GM21526 (cell line): Measurements from ENCODE around the gene OR51B5.
A peak's percentile ranks its signal among the peaks of the same experiment; 100 is the strongest.
"Not testable (repeated sequence)": the region's sequence is repeated elsewhere in the genome, so short reads cannot be mapped to it uniquely, and the experiment has no call there.

Experiments
- ATAC-seq: cut with Tn5 transposase; IDR thresholded peaks from one replicate; pipeline ENCODE4 v1.9.1; 2021; ENCODE audit warnings: moderate library complexity; ENCODE audit not compliant: unreplicated experiment, low FRiP score

OR51B5 gene, protein sequence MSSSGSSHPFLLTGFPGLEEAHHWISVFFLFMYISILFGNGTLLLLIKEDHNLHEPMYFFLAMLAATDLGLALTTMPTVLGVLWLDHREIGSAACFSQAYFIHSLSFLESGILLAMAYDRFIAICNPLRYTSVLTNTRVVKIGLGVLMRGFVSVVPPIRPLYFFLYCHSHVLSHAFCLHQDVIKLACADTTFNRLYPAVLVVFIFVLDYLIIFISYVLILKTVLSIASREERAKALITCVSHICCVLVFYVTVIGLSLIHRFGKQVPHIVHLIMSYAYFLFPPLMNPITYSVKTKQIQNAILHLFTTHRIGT

DNA sequence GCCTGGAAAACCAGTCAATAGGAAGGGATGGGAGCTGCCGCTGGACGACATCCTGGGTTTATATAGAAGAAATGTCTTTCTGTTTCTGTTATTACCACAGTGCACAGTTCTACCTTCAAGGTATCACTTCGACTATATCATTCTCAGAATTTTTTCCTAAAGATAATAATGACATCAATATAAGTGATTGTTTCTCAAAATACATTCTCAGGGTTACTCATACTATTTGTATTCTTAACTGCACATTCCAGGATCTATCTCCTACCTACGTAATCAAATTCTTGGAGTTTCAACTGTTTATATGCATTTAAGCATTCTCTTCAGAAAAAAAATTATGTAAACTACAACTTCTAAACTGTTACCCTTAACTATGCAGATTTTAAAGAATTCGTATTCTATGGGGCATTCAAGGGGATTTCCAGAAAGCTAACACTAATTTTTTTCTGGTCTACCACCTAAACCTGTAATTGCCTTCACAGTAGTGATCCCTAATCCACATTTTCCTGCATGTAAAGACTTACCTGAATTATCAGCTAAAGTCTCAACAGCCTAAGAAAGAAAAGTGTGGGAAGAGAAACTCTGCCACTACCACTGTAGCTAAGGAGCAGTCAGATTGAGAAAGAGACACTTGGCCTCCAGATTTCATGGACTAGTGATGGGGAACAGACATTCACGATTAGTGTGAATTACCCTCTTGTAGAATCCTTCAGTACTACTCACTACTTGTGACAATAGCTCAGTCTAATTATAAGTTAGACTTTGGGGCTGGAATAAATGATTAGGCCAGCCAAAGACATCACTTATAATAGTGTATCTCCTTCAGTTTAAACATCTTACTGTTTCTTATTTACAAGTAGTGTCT is at the start of gene OR51B5:
TSS of gene OR51B5 (minus strand) at position 51 of the 862 bp plus-strand sequence. CDS start at position 51, 0 bp downstream.
- no peak for ATAC-seq

DNA sequence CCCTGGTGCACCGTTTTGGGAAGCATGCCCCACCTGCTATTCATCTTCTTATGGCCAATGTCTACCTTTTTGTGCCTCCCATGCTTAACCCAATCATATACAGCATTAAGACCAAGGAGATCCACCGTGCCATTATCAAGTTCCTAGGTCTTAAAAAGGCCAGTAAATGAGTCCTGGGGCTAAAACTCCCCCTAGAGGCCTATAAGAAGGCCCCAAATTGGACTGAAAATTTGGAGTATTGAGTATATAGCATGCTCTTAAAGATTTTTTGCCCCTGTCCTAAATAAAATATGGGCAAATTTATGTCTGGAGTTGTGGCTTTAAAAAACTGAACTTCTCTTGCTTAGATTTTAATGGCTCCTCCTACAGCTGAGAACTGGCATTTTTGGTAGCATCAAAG is 46.9 kb upstream of the OR51B5 start:
- no peak for ATAC-seq

DNA sequence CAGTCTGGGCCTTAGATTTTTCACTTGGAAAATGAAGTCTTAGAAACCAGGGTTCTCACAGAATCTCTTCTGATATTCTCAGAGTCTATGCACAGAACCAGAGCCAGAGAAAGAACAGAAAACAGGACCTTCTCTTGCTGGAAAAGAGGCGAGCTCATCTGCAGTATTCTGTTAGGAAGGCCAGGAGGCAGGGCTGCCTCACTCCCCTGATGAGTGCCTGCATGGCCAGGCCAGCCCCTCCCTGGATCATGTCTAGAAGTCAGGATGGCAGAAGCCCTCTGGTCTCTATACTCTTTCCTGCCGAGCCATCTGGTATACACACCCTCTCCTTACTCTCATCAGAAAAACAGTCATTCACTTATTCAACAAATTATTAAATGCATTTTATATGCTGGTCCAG is 41.0 kb upstream of the OR51B5 start:
- ATAC-seq, result no peak

DNA sequence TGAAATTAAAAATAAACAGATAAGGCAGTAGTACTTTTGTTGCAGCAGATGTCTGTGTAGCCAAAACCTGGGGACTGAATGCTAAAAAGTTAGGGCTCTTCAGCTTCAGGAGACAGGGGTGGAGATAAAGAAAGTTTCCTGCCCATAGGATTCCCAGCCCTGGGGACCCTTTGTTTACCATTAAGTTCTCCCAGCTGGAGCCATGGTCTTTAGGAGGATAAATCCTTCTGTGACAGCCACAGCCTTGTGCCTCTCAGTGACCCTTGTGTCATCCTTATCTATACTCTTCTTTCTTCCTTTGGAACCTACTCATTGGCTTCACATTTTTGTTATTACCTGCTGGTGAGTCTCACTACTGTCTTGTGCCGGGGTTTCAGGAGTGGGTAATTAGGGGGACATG is 40.3 kb upstream of the OR51B5 start, which contains the start of gene OR51M1:
TSS of gene OR51M1 (plus strand) at position 237 of the 400 bp plus-strand sequence. CDS start 5,587 bp downstream, outside the sequence.
- no peak for ATAC-seq

DNA sequence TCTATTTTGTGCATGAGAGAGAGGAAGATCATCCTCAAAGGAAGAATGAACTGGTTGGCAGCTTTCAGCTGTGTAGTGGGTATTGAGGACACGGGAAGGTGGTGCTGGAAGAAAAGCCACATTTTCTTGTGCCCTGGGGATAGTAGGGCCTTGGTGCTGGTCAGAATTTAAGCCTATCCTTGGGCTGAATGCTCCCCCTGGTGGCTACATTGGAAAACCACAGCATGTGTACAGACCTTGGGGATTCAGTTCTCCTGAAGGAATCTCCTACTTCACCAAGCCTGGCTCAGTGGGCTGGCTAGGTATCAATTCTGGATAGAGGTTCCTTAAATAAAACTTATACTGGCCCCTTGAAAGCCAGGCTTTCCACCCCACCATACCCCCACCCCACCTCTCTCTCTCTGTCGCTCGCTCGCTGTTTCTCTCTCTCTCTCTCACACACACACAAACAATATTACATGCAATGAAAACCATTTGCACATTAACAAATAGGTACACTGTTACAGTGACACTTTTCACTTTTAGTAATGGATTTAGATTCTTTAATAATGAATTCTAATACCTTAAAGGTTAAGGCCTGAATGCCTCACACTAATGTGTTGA is 37.5 kb upstream of the OR51B5 start:
- peak; percentile 91 for ATAC-seq

DNA sequence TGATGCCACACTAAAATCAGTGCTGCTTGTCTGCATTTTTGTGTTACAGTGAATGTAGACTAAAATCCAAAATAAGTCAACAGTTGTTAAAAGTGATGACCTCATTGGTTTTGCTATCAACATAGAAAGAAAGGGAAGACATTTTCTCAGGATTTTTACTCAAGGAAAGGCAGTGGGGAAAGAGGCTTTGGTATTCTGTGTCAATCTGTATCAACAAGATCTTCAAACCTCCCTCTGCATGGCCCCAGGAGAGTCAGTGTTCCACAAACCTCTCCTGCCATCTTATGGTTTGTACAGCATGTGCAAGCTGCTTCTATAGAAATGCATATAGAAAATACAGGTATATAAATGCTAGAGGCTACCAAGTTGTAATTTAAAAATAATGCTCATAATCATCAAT is 26.5 kb upstream of the OR51B5 start:
- ATAC-seq, result no peak

DNA sequence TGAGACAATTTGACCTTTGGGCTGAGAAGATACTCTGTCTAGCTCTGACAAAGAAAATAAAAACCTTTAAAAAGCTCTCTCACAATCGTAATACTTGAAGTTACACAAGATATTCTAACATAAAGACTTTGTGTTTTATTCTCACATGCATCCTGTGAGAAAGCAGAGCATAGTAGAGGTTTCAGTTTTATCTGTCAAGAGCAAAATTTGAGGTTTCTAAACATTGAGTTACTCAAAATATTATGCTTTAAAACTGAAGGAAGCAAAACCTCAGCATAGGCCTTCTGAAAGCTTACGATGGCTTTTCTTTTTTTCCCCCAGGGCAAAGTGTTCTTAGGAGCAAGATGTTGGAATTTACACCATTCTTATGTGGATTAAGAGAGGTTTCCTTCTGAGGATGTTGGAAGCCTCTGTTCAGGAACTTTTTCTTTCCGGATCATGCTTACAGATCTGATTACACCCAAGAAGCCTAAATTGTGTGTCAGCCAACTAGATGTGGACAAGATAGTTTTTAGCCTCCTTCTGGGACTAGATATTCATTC is 25.2 kb upstream of the OR51B5 start:
- ATAC-seq, result no peak

DNA sequence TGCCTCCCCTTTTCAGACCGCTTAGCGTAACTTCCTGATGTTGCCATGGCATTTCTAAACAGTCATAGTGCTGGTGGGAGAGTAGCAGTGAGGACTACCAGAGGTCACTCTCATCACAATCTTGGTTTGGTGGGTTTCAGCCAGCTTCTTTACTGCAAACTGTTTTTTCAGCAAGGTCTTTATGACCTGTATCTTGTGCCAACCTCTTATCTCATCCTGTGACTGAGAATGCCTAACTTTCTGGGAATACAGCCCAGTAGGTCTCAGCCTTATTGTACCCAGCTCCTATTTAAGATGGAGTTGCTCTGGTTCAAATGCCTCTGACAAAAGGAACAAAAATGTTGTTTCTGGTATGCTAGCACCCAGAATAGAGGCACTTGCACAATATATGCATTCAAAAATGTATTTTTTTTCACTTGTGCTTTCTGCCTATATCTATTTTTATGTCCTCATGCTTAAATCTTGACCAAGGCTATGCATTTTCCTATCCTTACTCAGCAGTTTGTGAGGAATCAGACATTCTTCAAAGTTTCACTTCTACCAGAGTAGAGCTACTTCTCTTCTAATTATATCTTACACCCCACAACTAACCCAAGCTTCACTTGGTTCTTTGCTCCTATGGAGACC is 24.2 kb upstream of the OR51B5 start:
- ATAC-seq, result no peak

DNA sequence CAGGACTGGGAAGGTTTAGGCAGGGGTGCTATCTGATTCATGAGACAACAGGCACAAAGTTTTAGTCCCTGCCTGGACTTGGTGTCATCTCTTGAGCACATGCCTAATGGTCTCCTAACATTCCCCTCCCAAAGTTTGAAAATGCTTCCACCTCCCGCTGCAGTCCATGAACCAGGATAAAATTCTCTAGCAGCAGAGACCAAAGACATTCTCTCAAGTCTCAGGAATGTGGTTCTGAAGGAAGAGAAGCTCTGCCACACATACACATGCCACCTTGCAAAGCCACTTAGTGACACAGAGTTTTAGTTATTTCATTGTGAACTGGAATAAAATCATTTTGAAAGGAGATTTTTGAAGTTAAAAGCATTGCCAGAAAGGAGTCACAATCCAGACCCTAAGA is 23.5 kb upstream of the OR51B5 start:
- ATAC-seq, result no peak

DNA sequence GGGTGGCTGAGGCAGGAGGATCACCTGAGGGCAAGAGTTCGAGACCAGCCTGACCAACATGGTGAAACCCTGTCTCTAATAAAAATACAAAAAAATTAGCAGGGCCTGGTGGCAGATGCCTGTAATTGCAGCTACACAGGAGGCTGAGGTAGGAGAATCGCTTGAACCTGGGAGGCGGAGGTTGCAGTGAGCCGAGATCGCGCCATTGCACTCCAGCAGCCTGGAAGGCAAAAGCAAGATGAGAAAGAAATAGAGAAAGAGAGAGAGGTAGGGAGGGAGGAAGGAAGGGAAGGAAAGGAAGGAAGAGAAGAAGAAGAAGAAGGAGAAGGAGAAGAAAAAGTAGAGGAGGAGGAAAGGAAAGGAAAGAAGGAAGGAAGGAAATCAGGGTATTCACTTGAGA is 23.0 kb upstream of the OR51B5 start:
- not testable (repeated sequence) for ATAC-seq

DNA sequence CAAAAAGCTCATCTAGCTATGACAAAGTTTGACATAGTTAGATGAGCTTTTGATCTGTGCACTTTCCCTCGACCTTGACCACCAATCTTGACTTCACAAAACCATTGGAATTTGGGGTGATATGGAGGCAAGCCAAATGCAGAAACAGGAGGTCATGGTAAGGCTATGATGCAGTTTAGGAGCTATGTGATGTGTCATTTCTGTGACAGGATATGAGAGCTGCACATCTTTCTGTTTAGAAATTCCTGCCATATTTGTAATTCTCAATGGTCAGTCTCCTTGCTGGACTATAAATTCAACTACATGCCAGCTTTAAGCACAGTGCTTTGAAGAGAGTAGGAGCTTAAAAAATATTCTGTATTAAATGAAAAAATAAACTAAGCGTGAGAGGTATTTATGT is 20.9 kb upstream of the OR51B5 start:
- ATAC-seq, result no peak

DNA sequence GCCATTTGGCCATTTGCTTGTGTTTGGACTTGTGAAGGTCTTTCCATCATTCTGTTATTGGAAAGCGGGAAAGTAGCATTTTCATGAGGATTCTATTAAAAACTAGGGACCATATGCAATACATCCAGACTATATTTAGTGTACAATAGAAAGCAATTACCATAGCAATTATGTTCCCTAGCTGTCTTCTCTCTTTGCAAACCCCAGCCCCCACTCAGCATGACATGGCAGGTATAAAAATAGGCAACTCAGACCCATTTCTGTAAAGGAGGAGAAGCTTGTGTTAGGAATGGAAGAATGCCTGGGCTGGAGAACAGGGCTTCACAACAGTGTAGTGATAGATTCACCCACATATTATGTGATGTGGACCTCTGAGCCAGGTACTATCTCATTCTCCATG is 20.4 kb upstream of the OR51B5 start:
- ATAC-seq, result no peak

DNA sequence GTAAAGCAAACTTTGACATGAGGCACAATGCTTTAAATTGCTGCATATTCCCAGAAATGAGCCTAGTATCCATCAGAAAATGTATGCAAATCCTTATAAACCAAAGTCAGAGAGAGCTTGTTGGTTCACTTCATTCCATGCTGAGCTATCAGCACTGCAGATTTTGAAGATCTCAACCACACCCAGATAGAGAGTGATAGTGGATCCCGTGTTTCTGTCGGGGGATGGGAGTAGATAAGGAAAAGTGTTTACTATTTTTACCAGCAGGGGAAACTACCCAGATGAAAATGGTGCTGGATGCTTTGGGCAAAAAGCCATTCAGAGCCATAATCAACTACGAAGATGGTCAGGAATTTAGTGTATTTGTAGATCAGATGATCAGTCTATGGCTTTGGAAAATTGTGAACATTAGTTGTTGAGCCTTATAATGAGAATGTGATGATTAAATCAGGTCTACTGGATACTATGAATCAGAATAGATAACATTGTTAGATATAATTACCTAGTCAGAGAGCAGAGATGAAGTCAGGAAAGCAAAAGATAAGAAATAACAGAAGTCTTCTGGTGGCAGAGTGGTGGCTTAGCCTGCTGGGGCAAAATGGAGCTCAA is 18.8 kb upstream of the OR51B5 start:
- ATAC-seq, result no peak

DNA sequence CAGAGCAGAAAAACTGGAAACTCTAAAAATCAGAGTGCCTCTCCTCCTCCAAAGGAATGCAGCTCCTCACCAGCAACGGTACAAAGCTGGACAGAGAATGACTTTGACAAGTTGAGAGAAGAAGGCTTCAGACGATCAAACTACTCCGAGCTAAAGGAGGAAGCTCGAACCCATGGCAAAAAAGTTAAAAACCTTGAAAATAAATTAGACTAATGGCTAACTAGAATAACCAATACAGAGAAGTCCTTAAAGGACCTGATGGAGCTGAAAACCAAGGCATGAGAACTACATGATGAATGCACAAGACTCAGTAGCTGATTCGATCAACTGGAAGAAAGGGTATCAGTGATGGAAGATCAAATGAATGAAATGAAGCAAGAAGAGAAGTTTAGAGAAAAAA is 12.7 kb upstream of the OR51B5 start:
- not testable (repeated sequence) for ATAC-seq

DNA sequence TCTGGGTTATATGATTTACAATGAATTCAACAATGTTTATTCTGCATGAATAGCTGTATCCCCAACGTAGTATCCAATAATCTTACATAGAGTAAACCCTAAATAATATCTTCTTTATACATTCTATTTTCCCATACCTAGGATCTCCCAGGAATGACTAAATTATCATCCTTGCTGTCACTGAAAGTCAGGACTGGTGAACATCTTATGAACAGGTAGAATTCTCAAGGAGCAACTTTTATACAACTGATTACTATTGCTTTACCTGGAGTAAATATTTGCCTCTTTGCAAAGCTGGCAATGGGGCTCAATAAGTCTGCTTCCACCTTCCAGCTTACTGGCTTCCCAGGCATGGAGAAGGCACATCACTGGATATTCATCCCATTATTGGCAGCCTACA is 7.9 kb upstream of the OR51B5 start, which contains the start of gene OR51B6:
TSS of gene OR51B6 (plus strand) at position 301 of the 400 bp plus-strand sequence. CDS start at position 301, 0 bp downstream.
- no peak for ATAC-seq

DNA sequence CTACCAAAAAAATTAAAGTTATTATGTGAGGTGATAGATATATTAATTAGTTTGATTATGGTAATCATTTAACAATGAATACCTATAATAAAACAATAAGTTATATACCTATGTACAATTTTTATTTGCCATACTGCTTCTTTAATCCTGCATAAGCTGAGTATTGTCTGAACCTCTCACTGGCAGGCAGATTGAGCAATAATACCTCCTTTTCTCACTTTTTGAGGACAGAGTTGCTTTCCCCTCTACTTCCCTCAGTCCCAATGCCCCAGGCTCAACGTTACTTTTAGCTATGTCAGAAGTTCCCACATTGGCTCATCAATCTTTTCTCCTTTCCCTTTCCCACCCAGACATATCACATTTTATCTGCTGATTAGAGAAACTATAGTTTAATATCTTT is 6.2 kb upstream of the OR51B5 start:
- ATAC-seq, result no peak

DNA sequence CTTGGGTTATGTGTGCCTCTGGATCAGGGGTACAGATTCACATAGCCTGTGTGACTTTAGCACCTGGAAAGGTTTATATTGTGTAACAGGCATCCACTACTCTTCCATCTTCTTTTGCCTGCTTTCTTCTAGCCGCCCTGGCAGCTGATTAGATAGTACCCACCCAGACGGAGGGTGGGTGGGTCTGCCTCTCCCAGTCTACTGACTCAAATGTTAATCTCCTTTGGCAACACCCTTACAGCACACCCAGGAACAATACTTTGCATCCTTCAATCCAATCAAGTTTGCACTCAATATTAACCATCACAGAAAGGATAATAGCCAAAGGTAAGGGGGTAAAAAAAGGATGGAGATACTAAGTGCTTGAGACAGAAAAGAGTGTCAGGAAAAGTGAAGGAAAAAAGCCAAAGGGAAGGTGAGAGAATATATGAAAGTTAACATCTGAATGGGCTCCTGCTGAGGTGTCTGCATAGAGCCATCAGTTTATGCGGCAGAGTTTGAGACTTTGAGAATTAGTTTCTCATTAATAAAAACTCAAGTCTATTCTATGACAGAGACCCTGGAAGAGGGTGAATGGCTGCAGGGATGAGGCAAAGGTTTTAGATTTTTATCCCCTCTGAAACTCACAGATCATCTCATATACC is 5.3 kb upstream of the OR51B5 start:
- no peak for ATAC-seq

DNA sequence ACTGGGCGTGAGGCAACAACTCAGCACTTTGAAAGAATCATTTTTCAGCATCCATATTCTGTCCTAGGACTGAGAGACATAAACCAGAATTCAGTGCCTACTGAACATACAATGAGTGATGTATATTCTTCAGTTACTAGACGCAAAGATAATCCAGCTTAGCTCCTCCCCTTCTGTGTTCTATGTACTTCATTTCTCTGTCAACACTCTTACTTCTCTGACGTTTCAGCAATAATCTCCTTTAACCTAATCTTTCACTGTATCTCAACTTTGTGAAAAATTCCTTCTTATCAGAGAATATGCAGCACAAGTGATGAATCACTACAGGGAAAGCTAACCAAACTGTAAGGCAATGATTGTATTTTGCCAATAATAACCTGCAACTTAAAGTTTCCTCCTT is 2.5 kb upstream of the OR51B5 start:
- no peak for ATAC-seq

DNA sequence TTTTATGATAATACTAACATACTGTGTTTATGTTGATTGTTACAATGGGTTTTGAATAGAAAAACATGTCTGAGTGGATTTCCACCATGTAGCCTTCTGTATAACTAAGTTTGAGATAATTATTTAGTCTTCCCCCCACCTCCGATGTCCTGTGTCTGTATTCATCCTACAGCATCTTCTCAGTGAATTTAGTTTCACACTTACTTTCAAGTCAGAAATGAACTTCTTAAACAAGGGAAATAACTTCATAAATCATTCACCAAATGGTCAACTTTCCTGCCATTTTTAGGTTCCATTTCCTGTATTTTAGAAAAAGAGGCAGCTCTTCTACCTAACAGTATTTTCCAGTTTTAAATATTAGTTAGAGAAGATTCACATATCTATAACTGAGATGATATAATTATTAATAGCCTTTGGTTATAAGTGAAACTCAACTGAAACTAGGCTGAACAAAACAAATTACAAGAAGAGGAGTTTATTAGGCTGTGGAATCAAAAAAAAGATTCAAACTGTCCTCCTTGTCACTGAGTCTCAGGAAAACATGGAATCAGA is 3.5 kb downstream of the OR51B5 start:
- no peak for ATAC-seq
